GM18520 (cell line): ENCODE data around the gene DEPP1.

Source experiments
- ATAC-seq: cut with Tn5 transposase; IDR thresholded peaks from one replicate; pipeline ENCODE4 v1.9.1; 2021; ENCODE audit not compliant: unreplicated experiment

The DEPP1 gene

DNA sequence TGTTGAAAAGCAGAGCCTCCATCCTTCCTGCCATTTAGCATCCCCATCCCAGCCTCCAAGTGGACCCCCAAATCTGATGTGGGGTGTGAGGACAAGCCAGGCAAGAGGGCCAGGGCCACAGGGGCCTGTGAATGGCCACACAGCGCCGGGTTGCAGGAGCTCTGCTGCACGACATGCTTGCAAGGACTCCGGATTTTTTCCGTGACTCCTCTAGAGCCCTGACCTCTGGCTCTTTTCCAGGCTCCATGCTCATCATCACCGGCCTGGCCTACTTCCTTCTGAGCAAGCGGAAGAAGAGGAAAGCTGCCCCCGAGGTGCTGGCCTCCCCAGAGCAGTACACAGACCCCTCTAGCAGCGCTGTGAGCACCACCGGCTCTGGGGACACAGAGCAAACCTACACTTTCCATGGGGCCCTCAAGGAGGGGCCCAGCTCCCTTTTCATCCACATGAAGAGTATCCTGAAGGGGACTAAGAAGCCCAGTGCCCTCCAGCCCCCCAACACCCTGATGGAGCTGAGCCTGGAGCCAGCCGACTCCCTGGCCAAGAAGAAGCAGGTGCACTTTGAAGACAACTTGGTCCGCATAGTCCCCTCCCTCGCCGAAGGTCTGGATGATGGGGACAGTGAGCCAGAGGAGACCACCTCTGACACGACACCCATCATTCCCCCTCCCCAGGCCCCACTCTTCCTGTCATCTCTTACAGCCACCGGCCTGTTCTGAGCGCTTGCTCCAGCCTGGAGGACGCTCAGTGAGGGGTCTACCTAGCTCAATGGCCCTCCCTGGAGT is 44.0 kb downstream of the DEPP1 start:
- no peak for ATAC-seq

DNA sequence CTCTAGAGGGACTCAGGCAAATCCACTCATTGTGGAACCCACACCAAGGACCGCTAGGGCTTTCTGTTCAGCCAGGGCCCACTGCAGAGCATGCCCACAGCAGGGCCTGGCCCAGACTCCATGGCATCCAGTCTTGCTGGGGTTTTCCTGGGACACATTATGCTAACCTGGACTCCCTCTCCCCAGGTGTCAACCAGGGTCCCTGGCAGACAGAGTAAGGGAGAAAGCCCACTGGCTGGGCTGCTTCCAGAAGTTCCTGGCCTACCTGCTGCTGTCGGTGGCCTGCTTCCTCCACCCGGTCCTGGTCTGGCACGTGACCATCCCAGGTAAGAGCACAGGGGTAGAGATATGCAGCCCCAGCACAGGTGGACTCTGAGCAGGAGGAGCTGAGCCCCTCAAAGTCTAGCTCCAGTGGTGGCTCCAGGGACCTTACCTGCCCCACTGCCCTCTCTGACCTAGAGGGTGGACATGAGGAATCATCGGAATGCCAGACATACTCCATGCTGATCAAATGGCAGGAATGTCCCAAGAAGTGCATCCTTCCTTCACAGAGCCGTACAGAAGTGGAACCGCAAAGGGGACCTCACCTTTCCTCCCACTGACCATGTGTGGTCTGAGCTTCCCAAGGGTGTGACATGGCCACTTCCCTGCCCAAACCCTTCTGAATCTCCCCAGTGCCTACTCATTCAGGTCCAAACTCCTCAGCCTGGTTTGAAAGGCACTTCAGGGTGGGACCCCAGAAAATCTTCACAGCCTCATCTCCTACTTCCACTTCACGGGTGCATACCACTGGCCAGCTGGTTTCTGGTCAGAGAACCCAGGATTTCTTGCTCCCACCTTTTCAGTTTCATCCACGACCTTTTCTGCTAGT is 44.9 kb downstream of the DEPP1 start:
- no peak for ATAC-seq

DNA sequence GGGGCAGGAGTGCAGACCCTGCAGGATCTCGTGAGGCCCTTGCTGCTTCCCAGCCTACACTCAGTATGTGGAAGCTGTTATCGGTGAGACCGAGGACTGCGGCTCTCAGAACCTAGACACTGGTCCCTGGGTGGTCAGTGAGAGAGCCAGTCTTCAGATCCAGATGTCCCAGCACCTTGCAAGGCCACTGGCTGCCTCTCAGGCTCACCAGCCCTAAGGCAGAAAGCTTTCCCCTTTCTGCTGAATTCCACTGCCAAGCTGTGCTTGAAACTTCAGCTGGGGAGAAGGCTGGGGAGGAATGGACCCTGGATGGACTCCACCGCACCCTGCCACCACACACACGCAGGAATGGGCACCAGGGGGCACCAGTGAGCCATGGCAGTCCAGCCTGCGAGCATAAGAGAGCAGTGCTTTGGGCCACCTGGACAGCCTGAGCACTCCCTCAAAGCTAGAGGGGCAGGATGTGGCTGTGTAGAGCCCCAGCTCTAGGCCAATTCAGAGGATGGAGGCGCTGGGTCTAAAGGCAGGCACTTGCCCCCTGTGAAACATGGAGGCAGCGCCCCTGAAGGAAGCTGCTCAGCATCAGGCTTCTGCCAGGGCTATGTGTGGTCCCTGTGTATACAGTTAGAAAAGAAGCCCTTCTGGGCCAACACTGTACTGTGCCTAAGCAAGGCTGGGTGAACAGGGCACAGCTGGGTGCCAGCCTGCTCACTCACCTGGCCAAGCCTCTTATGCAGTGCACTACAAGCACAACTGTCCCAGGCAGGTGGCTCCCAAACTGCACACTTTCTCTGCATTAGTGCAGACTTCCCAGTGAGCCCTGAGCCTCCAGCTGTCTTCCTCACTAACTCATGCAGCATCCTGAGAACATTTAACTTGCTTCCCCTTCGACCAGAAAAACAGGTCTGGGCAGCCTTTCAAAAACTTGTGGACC is 45.8 kb downstream of the DEPP1 start:
- ATAC-seq, result peak; percentile 89

DNA sequence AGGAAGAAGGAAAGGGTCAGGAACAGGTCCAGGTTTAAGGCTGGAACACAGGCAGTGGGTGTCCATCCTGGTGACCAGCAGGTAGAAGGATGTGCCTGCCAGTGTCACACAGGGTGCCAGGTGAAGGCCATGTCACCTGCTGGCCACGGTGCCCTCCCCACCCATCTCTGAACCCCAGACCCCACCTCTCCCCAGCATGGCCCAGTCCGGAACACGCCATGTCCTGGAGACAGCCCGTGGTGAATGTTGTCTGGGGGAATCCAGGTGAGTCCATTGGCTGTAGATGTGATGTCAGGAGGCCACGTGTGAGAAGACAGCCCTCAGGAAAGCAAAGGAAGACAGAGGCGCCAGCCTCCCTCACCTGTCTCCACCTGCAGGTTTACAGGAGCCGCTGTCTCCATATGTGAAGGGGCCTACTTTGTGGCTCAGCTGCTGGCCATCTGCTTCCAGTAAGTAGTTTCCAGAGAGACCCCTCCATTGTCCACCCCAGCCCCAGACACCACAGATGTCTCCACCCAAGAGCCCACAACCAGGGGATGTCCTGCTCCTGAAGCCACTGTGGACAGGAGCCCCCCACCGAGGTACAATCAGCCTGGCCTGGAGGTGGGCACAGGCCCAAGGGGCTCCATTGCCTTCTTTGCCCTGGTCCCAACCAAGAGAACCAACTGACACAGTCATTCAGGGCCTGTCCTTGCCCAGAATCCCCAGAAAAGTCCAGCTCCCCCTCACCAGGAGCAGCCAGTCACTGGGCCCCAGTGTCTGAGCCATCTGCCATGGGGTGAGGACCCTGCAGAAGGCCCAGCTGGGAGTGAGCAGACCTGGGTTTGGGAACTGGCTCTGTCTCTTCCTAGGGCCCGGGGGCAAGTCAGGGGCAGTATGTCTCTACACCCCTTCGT is 46.7 kb downstream of the DEPP1 start:
- ATAC-seq, result no peak

DNA sequence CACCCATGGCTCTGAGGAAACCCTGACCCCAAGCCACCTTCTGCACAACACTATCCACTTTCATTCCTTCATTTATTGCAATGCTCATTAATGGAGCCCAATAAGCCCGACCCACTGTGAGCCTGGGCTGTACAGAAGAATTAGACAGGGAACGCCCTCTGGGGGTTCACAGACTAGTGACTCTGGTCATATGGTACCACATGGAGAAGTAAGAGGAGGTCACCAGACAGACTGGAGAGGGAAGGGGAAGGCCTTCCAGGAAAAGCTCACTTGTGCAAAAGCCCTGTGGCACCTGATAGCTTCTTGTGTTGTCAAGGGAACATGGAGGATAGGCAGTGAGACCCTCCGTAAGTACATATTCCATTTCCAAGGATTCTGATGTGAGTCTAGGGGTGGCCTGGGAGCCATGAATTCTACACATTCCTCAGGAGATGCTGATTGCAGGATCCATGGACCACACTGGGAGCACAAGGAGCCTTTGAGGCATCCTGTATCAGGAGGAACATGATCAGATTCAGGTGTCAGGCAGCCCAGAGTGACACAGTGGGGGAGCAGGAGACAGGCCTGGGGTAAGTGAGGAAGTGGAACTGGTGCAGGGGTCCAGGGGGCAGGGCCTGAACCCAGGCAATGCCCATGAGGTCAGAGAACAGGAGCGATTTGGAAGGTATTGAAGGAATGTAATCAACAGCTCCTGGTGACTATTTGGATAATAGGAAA is 47.5 kb downstream of the DEPP1 start:
- no peak for ATAC-seq

DNA sequence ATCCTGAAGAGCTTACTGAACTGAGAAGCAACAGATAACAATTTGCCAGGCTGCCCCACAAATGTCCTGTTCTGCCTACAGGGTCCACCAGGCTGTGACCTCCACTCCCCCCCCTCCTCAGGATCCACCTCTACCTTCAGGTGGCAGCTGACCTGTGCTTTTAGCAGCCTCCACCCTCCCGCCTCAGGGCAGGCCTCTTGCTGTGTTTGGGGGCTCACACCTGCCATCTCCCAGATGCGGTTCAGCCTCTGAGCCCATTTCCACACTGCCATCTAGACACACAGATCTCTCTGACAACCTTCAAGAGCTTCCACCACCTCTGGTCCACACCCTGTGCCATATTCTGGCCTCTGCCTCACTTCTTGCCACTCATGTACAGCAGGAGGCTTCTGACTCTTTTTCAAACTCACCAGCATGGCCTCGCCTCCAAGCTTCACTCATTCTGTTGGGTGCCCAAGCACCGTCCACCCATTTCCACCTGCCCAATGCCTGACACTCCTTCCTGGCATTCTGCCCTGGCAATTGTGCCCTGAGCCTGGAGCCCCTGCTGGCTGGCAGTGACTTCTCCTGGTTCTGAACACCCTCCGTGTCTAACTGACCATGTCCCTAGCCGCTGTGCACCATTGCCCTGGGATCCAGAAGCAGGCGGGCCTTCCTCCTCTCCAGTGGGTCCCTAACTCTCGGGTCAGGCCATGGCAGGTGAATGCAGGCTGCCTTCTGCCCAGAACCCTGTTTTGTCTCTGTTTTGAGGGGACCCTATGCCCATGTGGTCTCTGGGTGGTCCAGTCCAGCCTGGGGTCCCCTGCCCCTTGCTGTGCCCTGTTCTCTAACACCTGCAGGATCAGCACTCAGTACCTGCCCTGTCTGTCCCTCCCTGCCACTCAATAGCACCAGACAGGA is 49.0 kb downstream of the DEPP1 start:
- ATAC-seq, result no peak

DNA sequence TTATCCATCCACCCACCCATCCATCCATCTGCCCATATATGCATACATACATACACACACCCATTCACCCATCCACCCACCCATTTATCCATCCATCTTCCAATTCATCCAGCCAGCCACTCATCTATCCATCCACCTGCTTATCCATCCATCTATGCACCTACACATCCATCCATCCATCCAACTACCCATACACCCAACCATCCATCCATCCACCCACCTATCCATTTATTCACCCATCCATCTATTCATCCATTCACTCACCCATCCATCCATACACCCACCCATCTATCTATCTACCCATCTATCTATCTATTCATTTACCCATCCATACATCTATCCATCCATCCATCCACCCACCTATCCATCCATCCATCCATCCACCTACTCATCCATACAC is 50.1 kb downstream of the DEPP1 start:
- no peak for ATAC-seq

DNA sequence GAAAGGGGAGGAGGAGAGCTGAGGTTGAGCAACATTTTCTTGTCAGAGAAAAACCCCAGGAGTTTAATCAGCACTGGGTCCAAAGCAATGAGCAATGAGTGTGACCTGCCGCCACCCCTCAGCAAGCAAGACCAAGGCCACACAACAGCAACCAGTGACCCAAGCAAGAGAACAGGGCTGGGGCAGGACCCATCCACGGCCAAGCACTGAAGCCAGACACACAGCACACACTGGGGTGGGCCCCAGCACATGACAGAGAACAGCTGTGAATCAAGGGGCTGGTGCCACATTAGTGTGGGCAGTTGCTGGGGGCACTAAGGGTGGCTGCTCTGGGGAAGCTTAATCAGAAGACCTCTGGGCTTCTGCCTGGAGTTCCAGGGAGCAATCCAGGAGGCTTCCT is 51.3 kb downstream of the DEPP1 start:
- no peak for ATAC-seq

DNA sequence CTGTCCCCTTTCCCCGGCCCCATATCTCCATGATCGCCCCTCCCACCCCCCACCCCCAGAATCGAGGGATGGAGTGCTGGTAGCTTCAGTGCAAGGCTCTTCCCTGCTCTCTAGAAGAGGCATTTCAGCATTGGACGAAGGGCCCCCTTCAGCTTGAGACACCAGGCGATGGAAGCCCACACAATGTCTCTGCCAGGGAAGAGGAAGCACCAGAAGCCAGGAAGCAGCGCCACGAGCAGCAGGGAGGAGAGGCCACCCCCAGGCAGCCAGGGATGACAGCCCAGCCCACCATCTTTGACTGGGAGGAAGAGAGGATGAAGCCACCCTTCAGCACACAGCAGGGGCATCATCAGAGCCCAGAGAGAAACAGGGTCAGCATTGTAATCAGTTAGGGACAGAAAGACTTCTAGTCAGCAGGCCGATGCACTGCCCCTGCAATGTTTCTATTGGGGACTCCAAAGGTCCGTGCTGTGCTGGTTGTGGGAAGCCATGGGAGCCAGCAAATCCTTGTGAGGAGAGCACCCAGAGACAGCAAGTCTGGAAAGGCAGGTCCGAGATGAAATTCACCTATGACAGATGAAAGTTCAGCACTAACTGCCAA is 51.8 kb downstream of the DEPP1 start:
- ATAC-seq, result no peak
